Measurements from ENCODE around the gene SEC23IP.
A peak's percentile ranks its signal among the peaks of the same experiment; 100 is the strongest.
"Not testable (repeated sequence)": the region's sequence is repeated elsewhere in the genome, so short reads cannot be mapped to it uniquely, and the experiment has no call there.

SEC23IP gene

DNA sequence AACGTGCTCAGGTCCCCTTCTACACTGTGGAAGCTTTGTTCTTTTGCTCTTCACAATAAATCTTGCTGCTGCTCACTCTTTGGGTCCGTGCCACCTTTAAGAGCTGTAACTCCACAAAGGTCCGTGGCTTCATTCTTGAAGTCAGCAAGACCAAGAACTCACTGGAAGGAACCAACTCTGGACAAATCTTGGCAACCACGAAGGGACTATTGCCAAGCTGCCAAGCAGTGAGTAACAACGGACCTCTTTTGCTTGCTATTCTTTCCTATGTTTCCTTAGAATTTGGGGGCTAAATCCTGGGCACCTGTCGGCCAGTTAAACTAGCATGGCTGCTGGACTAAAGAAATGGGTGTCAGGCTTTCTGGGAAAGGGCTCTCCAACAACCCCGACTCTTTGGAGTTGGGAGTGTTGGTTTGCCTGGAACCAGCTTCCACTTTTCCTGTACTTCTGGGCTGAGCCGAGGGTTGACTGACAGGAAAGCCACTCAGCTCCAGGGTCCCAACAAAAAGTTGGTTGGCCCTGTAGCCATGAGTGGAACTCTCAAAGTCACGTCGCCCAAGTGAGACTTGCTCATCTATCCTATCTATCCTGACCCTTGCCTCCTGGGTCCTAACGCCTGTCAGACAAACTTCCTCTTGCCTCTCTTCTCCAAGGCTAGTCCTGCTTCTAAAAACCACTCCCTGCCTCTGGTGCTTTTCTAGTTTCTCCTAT, 8.5 kb upstream of the SEC23IP start:
- not testable (repeated sequence) for DNase-seq (ENCODE audit: low spot score)

DNA sequence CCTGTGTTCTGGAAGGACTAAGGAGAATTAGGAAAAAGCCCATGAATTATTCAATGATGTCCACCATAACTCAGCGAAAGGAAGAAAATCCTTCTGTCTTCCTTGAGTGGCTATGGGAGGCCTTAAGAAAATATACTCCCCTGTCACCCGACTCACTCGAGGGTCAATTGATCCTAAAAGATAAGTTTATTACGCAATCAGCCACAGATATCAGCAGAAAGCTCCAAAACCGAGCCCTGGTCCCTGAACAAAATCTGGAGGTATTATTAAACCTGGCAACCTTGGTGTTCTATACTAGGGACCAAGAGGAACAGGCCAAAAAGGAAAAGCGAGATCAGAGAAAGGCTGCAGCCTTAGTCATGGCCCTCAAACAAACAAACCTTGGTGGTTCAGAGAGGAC, 6.5 kb upstream of the SEC23IP start:
- DNase-seq (ENCODE audit: low spot score), result not testable (repeated sequence)

DNA sequence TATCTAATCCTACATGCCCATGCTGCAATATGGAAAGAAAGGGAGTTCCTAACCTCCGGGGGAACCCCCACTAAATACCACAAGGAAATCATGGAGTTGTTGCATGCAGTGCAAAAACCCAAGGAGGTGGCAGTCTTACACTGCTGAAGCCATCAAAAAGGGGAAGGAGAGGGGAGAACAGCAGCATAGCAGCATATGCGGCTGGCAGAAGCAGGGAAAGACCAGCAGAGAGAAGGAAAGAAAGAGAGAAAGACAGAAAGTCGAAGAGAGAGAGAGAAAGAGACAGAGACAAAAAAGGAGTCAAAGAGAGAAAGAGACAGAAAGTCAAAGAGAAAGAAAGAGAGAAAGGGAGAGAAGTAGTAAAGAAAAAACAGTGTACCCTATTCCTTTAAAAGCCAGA, 3.8 kb upstream of the SEC23IP start:
- not testable (repeated sequence) for DNase-seq (ENCODE audit: low spot score)

DNA sequence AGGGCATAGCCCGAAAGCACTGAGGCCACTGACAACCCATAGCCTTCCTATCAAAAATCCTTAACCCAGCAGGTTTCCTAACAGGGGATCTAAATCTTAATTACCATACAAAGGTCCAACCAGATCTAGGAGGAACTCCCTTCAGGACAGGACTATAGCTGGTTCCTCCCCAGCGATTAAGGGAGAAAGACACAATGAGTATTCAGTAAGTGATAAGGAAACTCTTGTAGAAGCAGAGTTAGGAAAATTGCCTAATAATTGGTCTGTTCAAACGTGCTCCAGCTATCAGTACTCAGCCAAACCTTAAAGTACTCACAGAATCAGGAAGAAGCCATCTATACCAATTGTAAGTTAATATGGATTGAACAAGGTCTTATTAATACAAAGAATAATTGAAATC, 3.3 kb upstream of the SEC23IP start:
- not testable (repeated sequence) for DNase-seq (ENCODE audit: low spot score)

DNA sequence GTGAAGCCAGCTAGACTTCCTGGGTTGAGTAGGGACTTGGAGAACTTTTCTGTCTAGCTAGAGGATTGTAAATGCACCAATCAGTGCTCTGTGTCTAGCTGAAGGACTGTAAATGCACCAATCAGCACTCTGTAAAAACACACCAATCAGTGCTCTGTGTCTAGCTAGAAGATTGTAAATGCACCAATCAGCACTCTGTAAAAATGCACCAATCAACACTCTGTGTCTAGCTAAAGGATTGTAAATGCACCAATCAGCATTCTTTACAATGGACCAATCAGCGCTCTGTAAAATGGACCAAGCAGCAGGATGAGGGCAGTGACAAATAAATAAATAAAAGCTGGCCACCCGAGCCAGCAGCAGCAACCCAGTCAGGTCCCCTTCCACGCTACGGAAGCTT, 2.2 kb upstream of the SEC23IP start:
- DNase-seq (ENCODE audit: low spot score), result not testable (repeated sequence)

DNA sequence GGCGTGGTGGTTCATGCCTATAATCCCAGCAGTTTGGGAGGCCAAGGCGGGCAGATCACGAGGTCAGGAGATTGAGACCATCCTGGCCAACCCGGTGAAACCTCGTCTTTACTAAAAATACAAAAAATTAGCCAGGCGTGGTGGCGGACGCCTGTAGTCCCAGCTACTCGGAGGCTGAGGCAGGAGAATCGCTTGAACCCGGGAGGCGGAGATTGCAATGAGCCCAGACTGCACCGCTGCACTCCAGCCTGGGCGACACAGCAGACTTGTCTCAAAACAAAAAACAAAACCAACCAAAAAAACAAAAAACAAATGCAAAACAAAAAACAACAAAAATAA, 712 bp upstream of the SEC23IP start:
- DNase-seq (ENCODE audit: low spot score), result not testable (repeated sequence)

DNA sequence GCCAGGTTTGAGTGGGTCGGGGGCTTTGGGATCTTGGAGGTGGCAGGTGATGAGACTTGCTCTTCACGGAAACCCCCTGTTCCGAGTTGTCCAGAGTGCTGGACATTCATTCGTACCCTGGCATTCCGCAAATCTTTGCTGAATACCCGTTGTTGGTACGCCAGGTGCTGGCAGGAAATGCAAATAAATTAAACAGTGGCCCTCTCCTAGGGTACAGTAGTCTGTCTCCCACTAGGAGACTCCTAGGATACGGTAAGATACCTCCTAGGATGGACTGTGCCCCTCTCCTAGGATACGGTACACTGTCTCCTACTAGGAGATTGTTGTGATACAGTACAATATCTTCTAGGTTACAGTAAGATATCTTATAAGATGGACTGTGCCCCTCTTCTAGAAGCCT, 544 bp downstream of the SEC23IP start:
- no peak for DNase-seq (ENCODE audit: low spot score)

DNA sequence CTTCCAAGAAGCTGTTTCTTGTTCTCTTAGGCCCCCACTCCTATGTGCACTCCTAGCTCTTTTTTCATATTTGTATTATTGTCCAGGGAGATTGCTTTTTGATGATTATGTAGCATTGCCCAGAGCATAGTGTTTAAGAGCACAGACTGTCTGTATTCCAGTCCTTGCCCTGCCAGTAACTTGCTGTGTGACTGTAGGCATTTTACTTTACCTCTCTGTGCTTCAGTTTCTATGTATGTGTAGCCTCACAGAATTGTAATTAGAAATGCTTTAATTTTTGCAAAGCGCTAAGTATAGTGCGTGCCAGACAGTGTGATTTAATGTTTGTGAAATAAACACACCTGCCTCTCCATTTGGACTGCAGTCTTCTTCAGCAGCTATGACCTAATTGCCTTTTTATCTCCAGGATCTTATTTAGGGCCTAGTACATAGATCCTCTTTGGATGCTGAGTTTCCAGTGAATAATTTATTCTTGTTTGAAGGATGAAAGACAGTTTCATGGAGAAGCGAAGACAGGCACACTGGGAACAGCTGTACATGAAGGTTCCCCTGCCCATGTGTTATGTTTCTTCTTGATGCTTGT, 1.4 kb downstream of the SEC23IP start:
- no peak for DNase-seq (ENCODE audit: low spot score)

DNA sequence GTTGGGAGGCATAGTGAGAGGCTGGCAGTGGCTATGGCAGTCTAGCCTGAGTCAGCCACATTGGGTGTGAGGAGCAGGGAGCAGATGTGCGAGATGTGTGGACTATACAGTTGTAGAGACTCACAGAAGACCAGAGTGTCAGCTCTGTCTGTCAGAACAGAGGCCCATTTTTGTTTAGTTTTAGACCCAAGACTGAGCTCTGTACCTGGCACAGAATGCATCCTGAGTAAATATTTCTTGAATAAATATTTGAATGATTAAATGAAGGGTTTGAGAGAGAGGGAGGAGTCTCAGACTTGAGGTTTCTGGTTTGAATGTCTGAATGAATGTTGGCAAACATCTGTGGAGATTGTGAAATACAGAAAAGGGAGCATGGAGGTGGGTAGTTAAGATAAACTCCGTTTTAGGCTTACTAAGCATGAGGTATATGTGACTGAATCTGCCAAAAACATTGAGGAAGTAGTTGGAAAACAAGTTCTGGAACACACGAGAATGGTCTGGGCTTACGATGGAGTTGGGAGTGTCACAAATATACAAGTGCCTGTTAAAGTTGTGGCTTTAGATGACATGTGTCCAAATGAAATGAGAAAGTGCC, 3.6 kb downstream of the SEC23IP start:
- DNase-seq (ENCODE audit: low spot score), result peak; percentile 70

DNA sequence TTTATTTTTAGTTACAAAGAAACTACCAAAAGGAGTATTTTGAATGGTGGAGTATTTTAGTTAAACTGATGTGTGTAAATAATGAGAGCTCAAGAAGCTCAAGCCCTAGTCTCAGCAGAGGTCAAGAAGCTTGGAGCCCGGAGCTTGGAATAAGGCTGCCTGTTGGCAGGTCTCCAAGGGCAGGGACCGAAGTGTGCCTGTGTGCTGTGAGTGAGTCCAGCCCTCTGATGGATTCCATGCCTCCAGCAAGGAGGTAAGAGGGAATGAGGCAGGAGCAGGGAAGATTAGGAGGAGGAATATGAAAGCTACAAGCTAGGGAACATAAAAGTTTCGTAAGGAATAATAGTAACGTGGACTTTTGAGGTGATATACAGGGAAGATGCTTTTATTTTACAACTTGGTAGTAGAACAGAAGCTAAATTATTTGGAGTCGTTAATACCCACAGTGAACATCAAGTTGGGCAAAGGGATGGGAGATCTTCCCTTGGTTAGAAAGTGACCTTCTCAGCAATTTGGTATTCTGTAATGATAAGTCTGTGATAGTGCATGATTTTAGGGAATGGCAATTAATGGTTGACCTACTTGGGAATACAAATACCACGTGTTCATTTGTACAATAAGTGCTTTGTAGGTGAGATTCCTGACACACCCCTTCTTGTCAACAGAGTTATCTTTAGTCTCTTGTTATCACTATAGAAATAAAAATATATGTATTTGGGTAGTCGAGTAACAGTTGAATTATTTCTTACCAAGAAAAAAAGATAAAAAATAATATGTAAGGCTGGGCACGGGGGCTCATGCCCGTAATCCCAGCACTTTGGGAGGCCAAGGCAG, 4.6 kb downstream of the SEC23IP start:
- DNase-seq (ENCODE audit: low spot score), result peak; percentile 28

DNA sequence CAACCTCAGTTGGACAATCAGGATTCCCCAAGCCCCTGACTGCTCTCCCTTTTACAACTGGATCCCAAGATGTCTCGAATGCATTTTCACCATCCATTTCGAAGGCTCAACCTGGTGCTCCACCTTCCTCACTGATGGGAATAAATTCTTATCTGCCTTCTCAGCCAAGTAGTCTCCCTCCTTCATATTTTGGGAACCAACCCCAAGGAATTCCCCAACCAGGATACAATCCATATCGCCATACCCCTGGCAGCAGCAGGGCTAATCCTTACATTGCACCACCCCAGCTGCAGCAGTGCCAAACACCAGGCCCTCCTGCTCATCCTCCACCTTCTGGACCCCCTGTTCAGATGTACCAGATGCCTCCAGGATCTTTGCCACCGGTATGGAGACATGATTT, 6.0 kb downstream of the SEC23IP start:
- DNase-seq (ENCODE audit: low spot score), result no peak

DNA sequence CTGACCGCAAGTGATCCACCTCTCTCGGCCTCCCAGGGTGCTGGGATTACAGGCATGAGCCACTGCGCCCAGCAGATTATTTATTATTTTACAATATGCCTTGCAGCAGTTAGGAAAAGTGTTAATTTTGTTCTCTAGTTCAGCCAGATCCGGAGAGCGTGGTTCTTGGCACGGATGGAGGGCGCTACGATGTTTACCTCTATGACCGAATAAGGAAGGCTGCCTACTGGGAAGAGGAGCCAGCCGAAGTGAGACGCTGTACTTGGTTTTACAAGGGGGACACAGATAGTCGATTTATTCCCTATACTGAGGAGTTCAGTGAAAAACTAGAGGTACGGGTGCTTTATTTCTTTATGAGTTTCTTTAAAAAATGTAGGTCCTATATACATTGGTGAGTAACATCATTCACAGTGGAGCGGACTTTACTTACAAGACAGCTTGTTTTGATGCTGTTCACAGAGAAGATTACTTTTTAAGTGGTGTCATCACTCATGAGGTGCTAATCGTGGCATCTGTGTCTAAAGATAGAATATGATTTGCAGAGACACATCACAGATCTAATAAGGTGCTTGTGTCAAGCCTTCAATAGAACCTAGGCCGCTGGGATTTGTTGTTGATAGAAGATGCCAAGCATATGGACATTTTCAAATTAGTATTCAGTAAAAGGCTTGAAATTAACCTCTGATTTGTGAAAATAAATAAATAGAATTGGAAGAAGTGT, 11.6 kb downstream of the SEC23IP start:
- no peak for DNase-seq (ENCODE audit: low spot score)

DNA sequence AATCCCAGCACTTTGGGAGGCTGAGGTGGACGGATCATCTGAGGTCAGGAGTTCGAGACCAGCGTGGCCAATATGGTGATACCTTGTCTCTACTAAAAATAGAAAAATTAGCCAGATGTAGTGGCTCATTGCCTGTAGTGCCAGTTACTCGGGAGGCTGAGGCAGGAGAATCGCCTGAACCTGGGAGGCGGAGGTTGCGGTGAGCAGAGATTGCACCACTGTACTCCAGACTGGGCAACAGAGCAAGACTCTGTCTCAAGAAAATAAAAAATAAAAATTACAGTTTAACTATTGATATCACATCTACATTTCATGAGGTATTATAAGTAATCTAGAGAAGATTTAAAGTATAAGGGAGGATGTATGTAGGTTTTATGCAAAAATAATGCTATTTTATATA, 15.2 kb downstream of the SEC23IP start:
- DNase-seq (ENCODE audit: low spot score), result not testable (repeated sequence)

DNA sequence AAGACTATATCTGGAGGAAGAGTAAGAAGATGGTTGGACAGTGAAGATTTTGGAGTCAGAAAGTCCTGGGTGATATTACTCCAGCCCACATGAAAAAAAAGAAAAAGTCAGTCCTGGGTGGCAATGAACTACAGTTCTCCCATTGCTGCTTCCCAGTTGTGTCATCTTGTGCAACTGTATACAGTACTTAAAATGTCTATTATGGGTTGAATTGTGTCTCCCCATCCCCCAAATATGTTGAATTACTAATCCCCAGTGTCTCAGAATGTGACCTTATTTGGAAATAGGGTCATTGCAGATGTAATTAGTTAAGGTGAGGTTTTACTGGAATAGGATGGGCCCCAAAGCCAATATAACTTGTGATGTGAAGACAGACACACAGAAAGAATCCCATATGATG, 15.6 kb downstream of the SEC23IP start:
- DNase-seq (ENCODE audit: low spot score), result no peak

DNA sequence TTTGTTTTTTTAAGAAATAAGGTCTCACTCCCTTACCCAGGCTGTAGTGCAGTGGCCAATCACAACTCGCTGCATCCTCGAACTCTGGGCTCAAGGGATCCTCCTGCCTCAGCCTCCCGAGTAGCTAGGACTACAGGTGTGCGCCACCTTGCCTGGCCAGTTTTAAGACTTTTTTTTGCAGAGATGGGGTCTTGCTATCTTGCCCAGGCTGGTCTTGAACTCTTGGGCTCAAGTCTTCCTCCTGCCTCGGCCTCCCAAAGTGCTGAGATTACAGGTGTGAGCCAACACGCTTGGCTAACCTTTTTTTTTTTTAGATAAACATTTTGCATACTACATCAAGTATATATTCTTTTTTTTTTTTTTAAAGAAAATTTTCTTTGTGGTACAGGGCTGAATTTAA, 18.2 kb downstream of the SEC23IP start:
- DNase-seq (ENCODE audit: low spot score), result no peak

DNA sequence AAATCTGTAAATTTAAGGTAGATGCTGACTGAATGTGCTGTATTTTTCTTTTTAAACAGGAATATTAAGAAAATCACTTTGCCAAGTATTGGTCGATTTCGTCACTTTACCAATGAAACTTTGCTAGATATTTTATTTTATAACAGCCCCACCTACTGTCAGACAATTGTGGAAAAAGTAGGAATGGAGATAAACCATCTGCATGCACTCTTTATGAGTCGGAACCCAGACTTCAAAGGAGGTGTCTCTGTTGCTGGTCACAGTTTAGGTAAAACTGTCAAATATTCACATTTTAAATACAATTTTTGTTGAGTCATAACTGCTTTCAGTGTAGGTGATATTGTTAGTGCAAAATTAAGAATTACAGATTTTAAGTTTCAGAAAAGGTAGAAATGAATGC, 25.2 kb downstream of the SEC23IP start:
- DNase-seq (ENCODE audit: low spot score), result no peak

DNA sequence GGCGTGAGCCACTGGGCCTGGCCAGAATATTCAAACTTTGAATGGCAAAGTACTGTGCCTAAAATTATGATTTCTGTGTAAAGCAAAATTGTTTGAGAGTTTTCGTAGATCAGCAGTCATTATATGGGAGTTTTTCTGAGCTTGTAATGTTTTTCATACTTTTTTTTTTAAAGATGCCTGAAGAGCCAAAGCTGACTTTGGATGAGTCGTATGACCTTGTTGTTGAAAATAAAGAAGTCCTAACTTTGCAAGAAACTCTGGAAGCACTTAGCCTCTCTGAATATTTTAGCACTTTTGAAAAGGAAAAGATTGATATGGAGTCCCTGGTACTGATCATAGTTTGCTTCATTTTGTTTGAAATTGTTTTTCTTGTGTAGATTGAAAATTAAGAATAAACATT, 26.7 kb downstream of the SEC23IP start:
- DNase-seq (ENCODE audit: low spot score), result no peak

DNA sequence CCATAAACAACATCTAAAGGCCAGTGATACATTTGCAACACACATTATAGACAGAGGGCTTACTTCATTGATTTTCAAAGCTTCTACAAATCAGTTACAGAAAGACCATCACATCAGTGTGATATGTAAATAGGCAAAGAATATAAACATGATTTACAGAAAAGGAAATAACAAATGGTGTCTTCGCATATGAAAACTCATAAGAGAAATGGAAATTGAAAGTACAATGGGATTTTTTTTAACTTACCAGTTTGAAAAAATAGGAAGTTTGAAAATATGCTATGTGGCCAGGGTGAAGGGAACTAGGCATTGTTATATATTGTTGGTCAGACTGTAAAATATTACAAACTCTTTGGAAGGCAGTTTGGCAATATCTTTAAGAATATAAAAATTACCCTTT, 27.3 kb downstream of the SEC23IP start:
- DNase-seq (ENCODE audit: low spot score), result no peak

DNA sequence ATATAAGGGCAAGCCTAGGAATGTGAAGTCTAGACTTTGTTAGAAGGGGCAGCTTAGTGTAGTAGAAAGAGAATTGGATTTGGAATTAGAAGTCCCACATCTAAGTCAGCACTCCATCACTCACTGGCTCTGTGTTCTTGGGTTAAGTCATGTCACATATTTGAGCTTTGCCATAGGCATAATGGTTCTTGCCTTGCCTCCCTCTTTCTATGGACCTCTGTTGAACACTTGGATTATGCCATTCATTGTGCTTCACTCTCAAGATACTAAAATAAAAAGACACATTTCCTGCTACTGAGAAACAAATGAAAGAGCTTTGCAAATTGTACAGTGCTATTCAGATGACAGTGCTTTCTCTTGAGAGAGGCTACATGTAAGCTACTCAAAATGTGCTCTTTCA, 35.9 kb downstream of the SEC23IP start:
- DNase-seq (ENCODE audit: low spot score), result no peak

DNA sequence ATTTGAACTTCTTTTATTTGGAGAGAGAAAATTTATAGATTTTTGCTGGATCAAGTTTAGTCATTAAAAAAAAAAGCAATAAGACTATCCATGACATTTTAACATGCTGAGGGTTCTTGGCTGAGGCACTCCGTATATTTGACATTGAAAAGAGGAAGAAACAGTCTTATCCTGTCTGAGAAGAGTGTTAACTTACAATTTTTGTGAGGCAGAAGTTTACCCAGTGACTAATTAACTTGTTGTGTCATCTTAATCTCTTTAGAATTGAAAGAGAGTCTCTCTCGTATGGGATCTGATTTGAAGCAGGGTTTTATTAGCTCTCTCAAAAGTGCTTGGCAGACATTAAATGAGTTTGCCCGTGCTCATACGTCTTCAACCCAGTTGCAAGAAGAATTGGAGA, 39.3 kb downstream of the SEC23IP start:
- no peak for DNase-seq (ENCODE audit: low spot score)

DNA sequence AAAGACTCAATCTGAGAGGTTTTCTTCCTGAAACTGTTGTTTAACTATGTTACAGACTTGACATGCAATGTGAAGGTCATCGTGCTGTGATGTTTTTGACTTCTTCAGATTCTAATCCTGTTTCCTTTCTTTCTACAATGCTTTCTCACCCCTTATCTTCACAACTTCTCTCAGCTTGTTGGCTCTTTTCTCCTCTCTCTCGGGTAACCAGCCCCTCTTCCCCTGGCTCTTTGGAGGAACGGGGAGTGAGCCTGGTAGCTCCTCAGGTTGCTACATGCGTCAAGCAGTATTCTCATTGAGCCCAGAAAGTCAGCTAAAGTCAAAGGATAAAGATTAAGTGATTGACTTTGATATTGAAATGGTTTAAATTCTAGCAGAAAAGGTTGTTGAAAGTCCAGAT, 40.1 kb downstream of the SEC23IP start:
- no peak for DNase-seq (ENCODE audit: low spot score)

DNA sequence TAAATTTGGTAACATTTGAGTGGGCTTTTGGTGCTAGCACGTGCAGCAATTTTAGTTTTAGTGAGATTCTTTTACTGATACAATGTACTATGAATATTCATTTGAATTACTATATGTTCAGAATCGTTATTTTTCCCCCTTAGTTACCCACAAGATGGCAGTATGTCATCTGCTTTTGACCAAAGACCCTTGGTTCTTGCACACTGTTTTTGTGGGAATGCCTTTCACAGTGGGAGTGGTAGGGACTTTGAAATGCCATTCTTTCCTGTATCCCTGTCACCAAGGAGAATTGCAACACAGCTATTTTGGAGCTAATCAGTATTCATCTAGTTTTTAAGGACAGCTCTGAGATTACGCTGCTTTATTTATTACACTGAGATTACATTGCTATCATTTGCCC, 40.6 kb downstream of the SEC23IP start:
- DNase-seq (ENCODE audit: low spot score), result no peak

All from AG08396 (cell line).